Measurements from ENCODE around the gene CRADD.

CRADD gene

GRCh38 chr12:93857279-93857938 lies 180.2 kb downstream of the CRADD start:
- peak; percentile 65 for DNase-seq (ENCODE audit: low read depth)
- TF ChIP-seq CTCF (conservative IDR thresholded peaks at IDR 0.05; ENCODE audit: low read length) = no peak
- no peak overlapping the region for H3K4me3 ChIP-seq (ENCODE audit: low read length)

- no peak for DNase-seq (ENCODE audit: low read depth)
- no peak overlapping the region for H3K4me3 ChIP-seq (ENCODE audit: low read length)
- TF ChIP-seq CTCF (conservative IDR thresholded peaks at IDR 0.05; ENCODE audit: low read length) = no peak
Observed at GRCh38 chr12:93857991-93858447, 180.8 kb downstream of the CRADD start.

- no peak overlapping the region for H3K4me3 ChIP-seq (ENCODE audit: low read length)
- no peak for TF ChIP-seq CTCF (conservative IDR thresholded peaks at IDR 0.05; ENCODE audit: low read length)
- no peak for DNase-seq (ENCODE audit: low read depth)
Observed at GRCh38 chr12:93860668-93861373, 183.6 kb downstream of the CRADD start.

- H3K4me3 ChIP-seq (ENCODE audit: low read length) = no peak overlapping the region
- DNase-seq (ENCODE audit: low read depth) = peak; percentile 68
- TF ChIP-seq CTCF (conservative IDR thresholded peaks at IDR 0.05; ENCODE audit: low read length) = no peak
Observed at GRCh38 chr12:93862424-93862823, 185.2 kb downstream of the CRADD start.

GRCh38 chr12:93865751-93866150 lies 188.6 kb downstream of the CRADD start:
- no peak overlapping the region for H3K4me3 ChIP-seq (ENCODE audit: low read length)
- no peak for TF ChIP-seq CTCF (conservative IDR thresholded peaks at IDR 0.05; ENCODE audit: low read length)
- DNase-seq (ENCODE audit: low read depth) = no peak

- TF ChIP-seq CTCF (conservative IDR thresholded peaks at IDR 0.05; ENCODE audit: low read length) = no peak
- peak; percentile 68 for DNase-seq (ENCODE audit: low read depth)
Observed at GRCh38 chr12:93868771-93869170, 191.6 kb downstream of the CRADD start.

More at GRCh38 chr12:93868771-93869170, 191.6 kb downstream of the CRADD start:
- H3K4me3 ChIP-seq (ENCODE audit: low read length) = no peak overlapping the region
